H1 (cell line): ENCODE measurements around the gene PIP5K1C. TPM values are rescaled to one million over a fixed set of nuclear protein-coding genes. Genes with fewer than 3 reads are reported as not detected.

Source experiments
- CTCF ChIA-PET: fragments of 300-600 bp; sonication (Branson Sonifier 250); formaldehyde crosslinking; loops from one replicate; lab custom pipeline; 2021; ENCODE audit not compliant: partially characterized antibody; lab: Charles Lee
- POLR2A ChIA-PET: fragments of 300-600 bp; sonication (Branson Sonifier 250); formaldehyde crosslinking; loops from one replicate; lab custom pipeline; 2021; ENCODE audit warnings: inconsistent platforms; ENCODE audit not compliant: partially characterized antibody; lab: Charles Lee
- DNase-seq, 2 experiments: peaks; one replicate each; pipeline versions ENCODE4 v3.0.0 to v3.0.0-alpha.2; 2010 to 2022; ENCODE audit warnings: low spot score in 2 of 2, low read depth in 1 of 2, mixed read lengths in 1 of 2
- FAIRE-seq: peaks from 2 replicates; lab custom pipeline; 2011; peaks lifted over from hg19 to GRCh38; lab: Jason Lieb, UNC
- H2AFZ ChIP-seq: 2 replicates; pipeline ENCODE4 v1.8.1; 2012; ENCODE audit warnings: low read length, inconsistent platforms
- H2AK5ac ChIP-seq: 2 replicates; pipeline ENCODE4 v1.6.1; 2013; ENCODE audit warnings: low read depth, low read length
- H2BK120ac ChIP-seq: replicated peaks from 2 replicates; pipeline ENCODE3; 2013; ENCODE audit warnings: low read depth, low read length, inconsistent platforms
- H2BK12ac ChIP-seq: 2 replicates; pipeline ENCODE4 v1.6.1; 2013; ENCODE audit warnings: low read depth, low read length
- H2BK15ac ChIP-seq: 2 replicates; pipeline ENCODE4 v1.6.1; 2013; ENCODE audit warnings: low read length
- H2BK20ac ChIP-seq: 2 replicates; pipeline ENCODE4 v1.6.1; 2013; ENCODE audit warnings: low read length
- H2BK5ac ChIP-seq: 2 replicates; pipeline ENCODE4 v1.6.1; 2013; ENCODE audit warnings: low read depth, low read length
- H3K14ac ChIP-seq: 2 replicates; pipeline ENCODE4 v1.6.1; 2013; ENCODE audit warnings: inconsistent platforms; ENCODE audit not compliant: insufficient read length
- H3K18ac ChIP-seq: 2 replicates; pipeline ENCODE4 v1.6.1; 2013; ENCODE audit warnings: low read length; ENCODE audit errors: extremely low read depth
- H3K23ac ChIP-seq: 2 replicates; pipeline ENCODE4 v1.6.1; 2013; ENCODE audit warnings: inconsistent platforms; ENCODE audit not compliant: insufficient read length
- H3K23me2 ChIP-seq: 2 replicates; pipeline ENCODE4 v1.6.1; 2013; ENCODE audit warnings: low read depth, low read length
- H3K27ac ChIP-seq: 2 replicates; pipeline ENCODE4 v1.6.1; 2011; ENCODE audit warnings: low read depth, low read length, inconsistent platforms
- H3K27me3 ChIP-seq, 4 experiments: replicated peaks in 1 of 4; 1 replicate in 1 of 4; 2 replicates in 3 of 4; pipeline versions ENCODE4 v1.6.1 to v1.8.1; 2011 to 2013; ENCODE audit warnings: low read length in 3 of 4, mild to moderate bottlenecking in 3 of 4, inconsistent platforms in 2 of 4, mixed read lengths in 2 of 4, moderate library complexity in 1 of 4; ENCODE audit not compliant: control insufficient read depth in 3 of 4, insufficient read depth in 3 of 4; ENCODE audit errors: extremely low read depth in 1 of 4
- H3K36me3 ChIP-seq, 4 experiments: 2 replicates each; pipeline versions ENCODE4 v1.6.1 to v1.8.1; 2011 to 2013; ENCODE audit warnings: mild to moderate bottlenecking in 4 of 4, low read length in 3 of 4, moderate library complexity in 2 of 4, control low read depth in 1 of 4, inconsistent platforms in 1 of 4; ENCODE audit not compliant: insufficient read depth in 4 of 4, control insufficient read depth in 2 of 4
- H3K4ac ChIP-seq: replicated peaks from 2 replicates; pipeline ENCODE3; 2013; ENCODE audit warnings: low read length, low read depth, mixed read lengths, inconsistent platforms; ENCODE audit not compliant: insufficient read length
- H3K4me1 ChIP-seq, 4 experiments: replicated peaks in 1 of 4; 1 replicate in 1 of 4; 2 replicates in 3 of 4; pipeline versions ENCODE4 v1.6.1 to v1.8.1; 2011 to 2013; ENCODE audit warnings: low read length in 3 of 4, inconsistent platforms in 2 of 4, mixed read lengths in 1 of 4; ENCODE audit not compliant: insufficient read depth in 4 of 4, control insufficient read depth in 3 of 4
- H3K4me2 ChIP-seq, 2 experiments: 2 replicates each; pipeline versions ENCODE4 v1.6.1 to v1.8.1; 2011 to 2013; ENCODE audit warnings: low read depth in 2 of 2, low read length in 2 of 2, control low read depth in 1 of 2, inconsistent platforms in 1 of 2, mild to moderate bottlenecking in 1 of 2; ENCODE audit not compliant: insufficient read depth in 1 of 2
- H3K4me3 ChIP-seq, 4 experiments: fragments of 200-600, 300-600 bp in 1 of 4; sonication (generic), shearing (Covaris generic), sonication (Bioruptor Twin) in 1 of 4; 2 replicates each; pipeline versions ENCODE4 v1.5.1 to v1.8.1; 2011 to 2016; ENCODE audit warnings: low read length in 4 of 4, low read depth in 3 of 4, control low read depth in 2 of 4, inconsistent platforms in 2 of 4, mild to moderate bottlenecking in 2 of 4, mixed read lengths in 1 of 4, moderate library complexity in 1 of 4; ENCODE audit not compliant: insufficient read depth in 2 of 4; ENCODE audit errors: extremely low read depth in 1 of 4
- H3K56ac ChIP-seq: replicated peaks from 2 replicates; pipeline ENCODE3; 2013; ENCODE audit warnings: low read depth, mild to moderate bottlenecking, mixed read lengths, low read length, inconsistent platforms; ENCODE audit not compliant: insufficient read length
- H3K79me1 ChIP-seq: 2 replicates; pipeline ENCODE4 v1.6.1; 2013; ENCODE audit warnings: low read depth, low read length, control low read depth
- H3K79me2 ChIP-seq, 2 experiments: 2 replicates each; pipeline versions ENCODE4 v1.6.1 to v1.8.1; 2012 to 2013; ENCODE audit warnings: low read length in 2 of 2, mild to moderate bottlenecking in 2 of 2, inconsistent platforms in 1 of 2; ENCODE audit not compliant: insufficient read depth in 2 of 2, control insufficient read depth in 1 of 2
- H3K9ac ChIP-seq, 4 experiments: replicated peaks in 1 of 4; 1 replicate in 1 of 4; 2 replicates in 3 of 4; pipeline versions ENCODE4 v1.6.1 to v1.8.1; 2011 to 2013; ENCODE audit warnings: low read depth in 3 of 4, low read length in 3 of 4, control low read depth in 2 of 4, mild to moderate bottlenecking in 2 of 4, moderate library complexity in 2 of 4, inconsistent platforms in 1 of 4; ENCODE audit errors: extremely low read depth in 1 of 4
- H3K9me3 ChIP-seq, 2 experiments: 2 replicates each; pipeline versions ENCODE4 v1.6.1 to v1.8.1; 2012 to 2013; ENCODE audit warnings: mild to moderate bottlenecking in 2 of 2, moderate library complexity in 2 of 2, control low read depth in 1 of 2, inconsistent platforms in 1 of 2, low read depth in 1 of 2, low read length in 1 of 2, mixed read lengths in 1 of 2; ENCODE audit not compliant: insufficient read depth in 2 of 2
- H4K20me1 ChIP-seq, 2 experiments: replicated peaks in 1 of 2; 2 replicates each; pipeline versions ENCODE3 to v1.8.1; 2011 to 2013; ENCODE audit warnings: inconsistent platforms in 2 of 2, low read length in 2 of 2, mild to moderate bottlenecking in 1 of 2; ENCODE audit not compliant: insufficient read depth in 2 of 2, control insufficient read depth in 1 of 2
- H4K5ac ChIP-seq: 2 replicates; pipeline ENCODE4 v1.6.1; 2013; ENCODE audit warnings: low read length, low read depth, mixed read lengths, inconsistent platforms; ENCODE audit not compliant: insufficient read length
- H4K8ac ChIP-seq: 2 replicates; pipeline ENCODE4 v1.8.0; 2013; ENCODE audit warnings: mild to moderate bottlenecking, moderate library complexity, low read length, inconsistent platforms; ENCODE audit not compliant: insufficient read depth; ENCODE audit errors: extremely low read depth
- H4K91ac ChIP-seq: replicated peaks from 2 replicates; pipeline ENCODE3; 2013; ENCODE audit warnings: low read length, mixed read lengths, inconsistent platforms; ENCODE audit not compliant: insufficient read length
- CTCF ChIP-seq, 3 experiments: IDR thresholded peaks; 1 replicate in 2 of 3; 2 replicates in 1 of 3; pipeline versions ENCODE4 v1.5.1 to v1.6.1; 2011; ENCODE audit warnings: low read length in 3 of 3, mild to moderate bottlenecking in 3 of 3, inconsistent platforms in 2 of 3, low read depth in 1 of 3, moderate library complexity in 1 of 3; ENCODE audit not compliant: insufficient read depth in 1 of 3; ENCODE audit errors: control extremely low read depth in 1 of 3
- KDM1A ChIP-seq: fragments of 200-600, 300-600 bp; sonication (generic); IDR thresholded peaks from 2 replicates; pipeline ENCODE4 v1.7.1; 2016; ENCODE audit warnings: mild to moderate bottlenecking, low read length, borderline replicate concordance
- ZNF274 ChIP-seq: IDR thresholded peaks from 2 replicates; pipeline ENCODE4 v1.7.0; 2012; ENCODE audit warnings: low read length, borderline replicate concordance; ENCODE audit errors: extremely low read depth
- WGBS, 2 experiments: shearing (Covaris generic) in 1 of 2; methylation state at CpG; one replicate each; pipeline versions ENCODE4 v1.1.6 to v1.1.7; 2013 to 2015; ENCODE audit warnings: low lambda C conversion rate in 2 of 2, mixed read lengths in 2 of 2, inconsistent platforms in 1 of 2, low coverage in 1 of 2, missing lambda C conversion rate in 1 of 2; ENCODE audit not compliant: insufficient replicate concordance in 2 of 2, insufficient coverage in 1 of 2, insufficient read length in 1 of 2; ENCODE audit errors: extremely low coverage in 1 of 2, missing lambda C conversion rate in 1 of 2; 5-methylcytosine and 5-hydroxymethylcytosine counted together
- polyA plus RNA-seq, 7 experiments: library from polyadenylated mRNA; depleted of rRNA in 3 of 7; stranded (reverse) in 5 of 7; unstranded in 2 of 7; fragments of >200 nt in 5 of 7; fragments of 200-250 nt in 2 of 7; gene quantifications; 1 replicate in 5 of 7; 2 replicates in 1 of 7; 4 replicates in 1 of 7; pipeline versions ENCODE4 v1.2.1 to v1.2.3, GENCODE V29; 2011 to 2013; ENCODE audit warnings: missing spikeins in 2 of 7, mixed read lengths in 2 of 7
- total RNA-seq: library from RNA; stranded (reverse); fragmentation: NEBNext Ultra II Directional; extraction: Animal tissue kit (Norgen Biotek cat#: 25700); gene quantifications from 2 replicates; pipeline ENCODE4 v1.2.1, GENCODE V29; 2021

PIP5K1C gene
- total and polyA plus RNA-seq, 2 of the 8 experiments (the other 6 are each of a cell fraction or from before 2014, with no cell fraction given): 10.6 to 32.9 TPM

DNA sequence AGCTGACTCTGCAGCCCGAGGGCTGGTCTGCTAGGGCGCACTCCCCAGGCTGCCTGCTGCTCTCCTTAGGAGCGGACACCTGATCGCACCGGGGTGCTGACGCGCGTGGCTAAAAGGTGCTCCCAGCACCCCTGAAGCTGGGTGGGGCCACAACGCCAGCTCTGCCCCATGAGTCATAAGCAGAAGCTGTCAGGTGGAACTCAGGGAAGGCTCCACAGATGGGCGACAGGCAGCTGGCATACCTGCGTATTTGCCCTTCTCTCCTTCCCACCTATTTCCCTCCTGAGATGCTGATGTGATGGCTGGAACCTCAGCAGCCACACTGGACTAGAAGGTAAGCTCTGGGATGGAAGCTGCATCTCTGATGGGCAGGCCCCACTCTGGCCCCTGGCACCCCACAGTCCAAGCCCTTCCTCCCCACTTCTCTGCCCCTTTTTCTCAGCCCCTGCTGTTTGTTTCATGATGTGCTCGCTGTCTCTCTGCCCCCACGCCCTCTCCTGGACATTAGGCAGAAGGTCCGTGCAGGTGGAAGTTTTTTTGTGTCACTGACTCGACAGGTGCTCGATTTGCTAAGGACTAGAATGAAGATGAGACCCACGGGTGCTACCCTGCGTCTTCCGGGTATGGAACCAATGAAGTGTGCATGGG, 43.4 kb downstream of the PIP5K1C start:
- Histone ChIP-seq H3K14ac (no peak overlapping the region), H4K91ac (no peak overlapping the region), H3K9ac (no peak overlapping the region), H3K27ac (no peak overlapping the region), H3K27me3 (no peaks in the 10 kb centered on the region), H3K4me2 (no peak overlapping the region), H3K79me1 (no peaks in the 10 kb centered on the region), H2AFZ (no peak overlapping the region), H3K23ac (no peak overlapping the region), H2BK15ac (no peak overlapping the region), H4K20me1 (peaks cover 0 to 21% of the 10 kb centered on the region in 2 experiments), H2AK5ac (no peak overlapping the region), H2BK120ac (no peak overlapping the region), H4K8ac (no peak overlapping the region), H3K79me2 (no peaks in the 10 kb centered on the region), H3K36me3 (peaks cover 0 to 19% (median 9%) of the 10 kb centered on the region in 4 experiments; a peak in 6 of 8 replicates), H4K5ac (no peak overlapping the region), H3K23me2 (no peaks in the 10 kb centered on the region), H2BK5ac (no peak overlapping the region), H2BK20ac (no peak overlapping the region), H2BK12ac (no peak overlapping the region), H3K56ac (no peak overlapping the region), H3K4me3 (no peak overlapping the region), H3K9me3 (no peaks in the 10 kb centered on the region), H3K4me1 (no peaks in the 10 kb centered on the region), H3K4ac (no peak overlapping the region), H3K18ac (no peak overlapping the region)
- CTCF ChIA-PET: interaction anchor here (0.6 to 3.9 kb wide), 14 partner anchors 9 to 1843 kb away, joined by 3 to 25 read pairs (median 3); partner anchors contain the start of genes GIPC3 and TJP3
- no peak for FAIRE-seq
- no peak for DNase-seq
- TF ChIP-seq KDM1A: 0 out of 2 replicates have a peak, but pooled peaks have one; percentile 27
- no peak for TF ChIP-seq ZNF274
- peak; percentile 9 to 27 (median 17); a peak in 3 of 4 replicates for TF ChIP-seq CTCF (IDR thresholded peaks at IDR 0.05; ENCODE audit: control extremely low read depth in 1 of 3, insufficient read depth in 1 of 3, low read depth in 1 of 3, low read length in 3 of 3)
- POLR2A ChIA-PET: no interaction called here
- WGBS, 2 experiments: 96% methylated on average over 18 of the region's 19 CpGs; no CpG with 5 or more reads in 1 of the 2 experiments
